GM12892 (cell line): ENCODE measurements around the gene FAM118B.
A peak's percentile ranks its signal among the peaks of the same experiment; 100 is the strongest.
"Not testable (repeated sequence)": the region's sequence is repeated elsewhere in the genome, so short reads cannot be mapped to it uniquely, and the experiment has no call there.

ENCODE experiments used
- DNase-seq: peaks from one replicate; pipeline ENCODE4 v3.0.0; 2011; ENCODE audit not compliant: insufficient read length
- FAIRE-seq: peaks from 2 replicates; lab custom pipeline; 2011; peaks lifted over from hg19 to GRCh38; lab: Jason Lieb, UNC
- POLR2A ChIP-seq: IDR thresholded peaks from 2 replicates; pipeline ENCODE4 v1.6.1; 2011; ENCODE audit warnings: low read depth, low read length, control low read depth
- POLR2AphosphoS5 ChIP-seq: IDR thresholded peaks from 2 replicates; pipeline ENCODE4 v1.6.1; 2011; ENCODE audit warnings: low read depth, low read length, control low read depth
- TAF1 ChIP-seq: IDR thresholded peaks from 2 replicates; pipeline ENCODE4 v1.6.1; 2011; ENCODE audit warnings: low read depth, mild to moderate bottlenecking, control low read depth, low read length, borderline replicate concordance

Gene FAM118B

GRCh38 chr11:126308271-126308671 is 96.7 kb downstream of the FAM118B start:
- no peak for DNase-seq
- FAIRE-seq: no peak
- TF ChIP-seq POLR2A (no peak), TAF1 (no peak), POLR2AphosphoS5 (no peak)

- not testable (repeated sequence) for FAIRE-seq, DNase-seq
Observed at GRCh38 chr11:126308771-126309170, 97.2 kb downstream of the FAM118B start.

- peak; percentile 85 for FAIRE-seq
- no peak for DNase-seq
- no peak for TF ChIP-seq POLR2AphosphoS5
- no peak for TF ChIP-seq POLR2A
- no peak for TF ChIP-seq TAF1
Observed at GRCh38 chr11:126310200-126310991, 98.8 kb downstream of the FAM118B start.

GRCh38 chr11:126310992-126311310 is 99.4 kb downstream of the FAM118B start:
- TF ChIP-seq POLR2AphosphoS5: no peak
- TF ChIP-seq POLR2A: no peak
- no peak for TF ChIP-seq TAF1
- DNase-seq (no peak), FAIRE-seq (no peak)

GRCh38 chr11:126311401-126312291 is 100.1 kb downstream of the FAM118B start:
- no peak for FAIRE-seq
- TF ChIP-seq TAF1 (no peak), POLR2AphosphoS5 (no peak)
- no peak for DNase-seq
